Measurements from ENCODE around the gene MMS19. TPM values are rescaled to one million over a fixed set of nuclear protein-coding genes. Genes with fewer than 3 reads are reported as not detected.

MMS19 gene
- total RNA-seq, 1 experiment from 2014 or later, result 83.3 TPM

DNA sequence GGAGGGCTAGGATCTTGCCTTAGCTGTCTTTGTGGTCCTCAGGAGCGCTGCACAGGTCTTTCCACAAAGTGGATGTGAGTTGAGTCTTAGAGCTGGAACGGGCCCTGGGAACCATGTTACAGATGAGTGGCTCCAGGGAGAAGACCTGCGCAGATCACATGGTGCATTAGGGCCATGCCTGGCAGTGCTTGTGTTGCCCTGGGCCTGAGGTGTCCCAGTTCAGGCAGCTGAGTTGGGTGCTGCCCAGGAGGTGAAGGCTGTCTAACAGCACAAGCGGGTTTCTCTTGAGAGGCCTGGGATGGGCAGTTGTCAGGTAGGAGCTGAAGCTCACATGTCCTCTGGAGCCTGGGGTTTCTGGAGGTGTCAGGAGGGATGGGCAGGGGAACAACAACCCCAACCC, 40.6 kb upstream of the MMS19 start:
- Histone ChIP-seq H3K27ac (ENCODE audit: low read length) (peak overlapping the region; percentile 95), H3K36me3 (ENCODE audit: control insufficient read depth, insufficient read depth, low read length) (no peaks in the 10 kb centered on the region), H3K9me3 (ENCODE audit: control insufficient read depth, insufficient read depth, low read depth, low read length) (no peaks in the 10 kb centered on the region), H3K4me3 (ENCODE audit: low read depth in 2 of 2, low read length in 2 of 2) (no peak overlapping the region), H3K4me1 (ENCODE audit: control insufficient read depth, insufficient read depth, low read length) (peaks cover 65% of the 10 kb centered on the region), H3K27me3 (ENCODE audit: control insufficient read depth, insufficient read depth, low read length) (no peaks in the 10 kb centered on the region)
- ChIA-PET POLR2A (no interaction called here), CTCF (interaction anchor here (0.6 to 1.3 kb wide), 3 partner anchors 13 to 348 kb away, joined by 3 to 8 read pairs (median 4); no protein-coding TSS in a partner anchor)
- no peak for TF ChIP-seq TCF7L2 (IDR thresholded peaks at IDR 0.05; ENCODE audit: low read depth, low read length)
- TF ChIP-seq SIN3A (IDR thresholded peaks at IDR 0.05; ENCODE audit: borderline replicate concordance, insufficient read depth, low read depth, low read length), result no peak
- TF ChIP-seq, protein P1, sequence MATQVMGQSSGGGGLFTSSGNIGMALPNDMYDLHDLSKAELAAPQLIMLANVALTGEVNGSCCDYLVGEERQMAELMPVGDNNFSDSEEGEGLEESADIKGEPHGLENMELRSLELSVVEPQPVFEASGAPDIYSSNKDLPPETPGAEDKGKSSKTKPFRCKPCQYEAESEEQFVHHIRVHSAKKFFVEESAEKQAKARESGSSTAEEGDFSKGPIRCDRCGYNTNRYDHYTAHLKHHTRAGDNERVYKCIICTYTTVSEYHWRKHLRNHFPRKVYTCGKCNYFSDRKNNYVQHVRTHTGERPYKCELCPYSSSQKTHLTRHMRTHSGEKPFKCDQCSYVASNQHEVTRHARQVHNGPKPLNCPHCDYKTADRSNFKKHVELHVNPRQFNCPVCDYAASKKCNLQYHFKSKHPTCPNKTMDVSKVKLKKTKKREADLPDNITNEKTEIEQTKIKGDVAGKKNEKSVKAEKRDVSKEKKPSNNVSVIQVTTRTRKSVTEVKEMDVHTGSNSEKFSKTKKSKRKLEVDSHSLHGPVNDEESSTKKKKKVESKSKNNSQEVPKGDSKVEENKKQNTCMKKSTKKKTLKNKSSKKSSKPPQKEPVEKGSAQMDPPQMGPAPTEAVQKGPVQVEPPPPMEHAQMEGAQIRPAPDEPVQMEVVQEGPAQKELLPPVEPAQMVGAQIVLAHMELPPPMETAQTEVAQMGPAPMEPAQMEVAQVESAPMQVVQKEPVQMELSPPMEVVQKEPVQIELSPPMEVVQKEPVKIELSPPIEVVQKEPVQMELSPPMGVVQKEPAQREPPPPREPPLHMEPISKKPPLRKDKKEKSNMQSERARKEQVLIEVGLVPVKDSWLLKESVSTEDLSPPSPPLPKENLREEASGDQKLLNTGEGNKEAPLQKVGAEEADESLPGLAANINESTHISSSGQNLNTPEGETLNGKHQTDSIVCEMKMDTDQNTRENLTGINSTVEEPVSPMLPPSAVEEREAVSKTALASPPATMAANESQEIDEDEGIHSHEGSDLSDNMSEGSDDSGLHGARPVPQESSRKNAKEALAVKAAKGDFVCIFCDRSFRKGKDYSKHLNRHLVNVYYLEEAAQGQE (IDR thresholded peaks at IDR 0.05; ENCODE audit: insufficient read depth in 1 of 2, low read depth in 2 of 2, low read length in 1 of 2), result no peak
- TF ChIP-seq POLR2AphosphoS5 (IDR thresholded peaks at IDR 0.05; ENCODE audit: low read depth, low read length), result no peak
- TF ChIP-seq, protein P2, sequence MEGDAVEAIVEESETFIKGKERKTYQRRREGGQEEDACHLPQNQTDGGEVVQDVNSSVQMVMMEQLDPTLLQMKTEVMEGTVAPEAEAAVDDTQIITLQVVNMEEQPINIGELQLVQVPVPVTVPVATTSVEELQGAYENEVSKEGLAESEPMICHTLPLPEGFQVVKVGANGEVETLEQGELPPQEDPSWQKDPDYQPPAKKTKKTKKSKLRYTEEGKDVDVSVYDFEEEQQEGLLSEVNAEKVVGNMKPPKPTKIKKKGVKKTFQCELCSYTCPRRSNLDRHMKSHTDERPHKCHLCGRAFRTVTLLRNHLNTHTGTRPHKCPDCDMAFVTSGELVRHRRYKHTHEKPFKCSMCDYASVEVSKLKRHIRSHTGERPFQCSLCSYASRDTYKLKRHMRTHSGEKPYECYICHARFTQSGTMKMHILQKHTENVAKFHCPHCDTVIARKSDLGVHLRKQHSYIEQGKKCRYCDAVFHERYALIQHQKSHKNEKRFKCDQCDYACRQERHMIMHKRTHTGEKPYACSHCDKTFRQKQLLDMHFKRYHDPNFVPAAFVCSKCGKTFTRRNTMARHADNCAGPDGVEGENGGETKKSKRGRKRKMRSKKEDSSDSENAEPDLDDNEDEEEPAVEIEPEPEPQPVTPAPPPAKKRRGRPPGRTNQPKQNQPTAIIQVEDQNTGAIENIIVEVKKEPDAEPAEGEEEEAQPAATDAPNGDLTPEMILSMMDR (IDR thresholded peaks at IDR 0.05), result no peak
- no peak for ATAC-seq
- DNase-seq (ENCODE audit: low read depth, low spot score), result no peak
- intact Hi-C loops (cut with micrococcal nuclease; ENCODE audit: unreplicated experiment) (no loop called here), in situ Hi-C loops (cut with HindIII; ENCODE audit: low pct_unique_long_range_greater_than_20kb, low sequenced_read_pairs) (no loop called here)
- no TSS peak for BruUV-seq (replicated peaks)

DNA sequence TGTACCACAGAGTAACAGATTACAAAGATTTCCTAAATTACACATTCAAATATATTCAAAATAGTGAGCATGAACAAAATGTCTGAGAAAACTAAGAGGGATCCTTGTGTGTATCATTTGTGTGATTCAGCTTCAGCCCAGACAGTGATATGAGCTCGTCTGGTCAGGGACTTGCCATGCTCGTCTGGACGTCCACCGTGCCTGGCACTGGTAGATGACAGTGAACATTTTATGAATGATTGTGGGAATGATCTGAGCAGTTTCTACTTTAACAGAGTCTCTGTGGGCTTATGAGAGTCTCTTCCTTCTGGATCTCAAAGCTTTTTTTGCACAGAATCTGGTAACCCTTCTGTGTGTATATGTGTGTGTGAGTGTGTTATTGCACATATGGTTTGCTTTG, 40.2 kb upstream of the MMS19 start:
- Histone ChIP-seq H3K9me3 (ENCODE audit: control insufficient read depth, insufficient read depth, low read depth, low read length) (no peaks in the 10 kb centered on the region), H3K4me1 (ENCODE audit: control insufficient read depth, insufficient read depth, low read length) (peaks cover 60% of the 10 kb centered on the region), H3K4me3 (ENCODE audit: low read depth in 2 of 2, low read length in 2 of 2) (no peak overlapping the region), H3K27me3 (ENCODE audit: control insufficient read depth, insufficient read depth, low read length) (no peaks in the 10 kb centered on the region), H3K27ac (ENCODE audit: low read length) (peak overlapping the region; percentile 95), H3K36me3 (ENCODE audit: control insufficient read depth, insufficient read depth, low read length) (no peaks in the 10 kb centered on the region)
- TF ChIP-seq TCF7L2 (IDR thresholded peaks at IDR 0.05; ENCODE audit: low read depth, low read length) (no peak), SIN3A (IDR thresholded peaks at IDR 0.05; ENCODE audit: borderline replicate concordance, insufficient read depth, low read depth, low read length) (no peak), POLR2AphosphoS5 (IDR thresholded peaks at IDR 0.05; ENCODE audit: low read depth, low read length) (no peak)
- TF ChIP-seq, protein P2 (IDR thresholded peaks at IDR 0.05), result no peak
- TF ChIP-seq, protein P1 (IDR thresholded peaks at IDR 0.05; ENCODE audit: insufficient read depth in 1 of 2, low read depth in 2 of 2, low read length in 1 of 2), result no peak
- in situ Hi-C loops (cut with HindIII; ENCODE audit: low pct_unique_long_range_greater_than_20kb, low sequenced_read_pairs) (no loop called here), intact Hi-C loops (cut with micrococcal nuclease; ENCODE audit: unreplicated experiment) (no loop called here)
- ATAC-seq (no peak), DNase-seq (ENCODE audit: low read depth, low spot score) (no peak)
- CTCF ChIA-PET, result interaction anchor here (0.6 to 1.3 kb wide), 5 partner anchors 14 to 347 kb away, joined by 3 to 8 read pairs (median 3); no protein-coding TSS in a partner anchor
- POLR2A ChIA-PET, result no interaction called here
- BruUV-seq (replicated peaks), result no TSS peak

Data from Panc1 (cell line).